Inflammatory macrophage (primary cell): Measurements from ENCODE around the gene TMPRSS13.
"Not testable (repeated sequence)": the region's sequence is repeated elsewhere in the genome, so short reads cannot be mapped to it uniquely, and the experiment has no call there.

Source experiments
- DNase-seq, 2 donors: peaks; one replicate each; pipeline ENCODE4 v3.0.0-alpha.2; 2020 to 2022

Gene TMPRSS13

GRCh38 chr11:117950301-117950700, 21.1 kb upstream of the TMPRSS13 start:
- peak; percentile 30 to 45 for DNase-seq

GRCh38 chr11:117949062-117949461, 19.9 kb upstream of the TMPRSS13 start:
- DNase-seq, result no peak

- not testable (repeated sequence) for DNase-seq
Measured at GRCh38 chr11:117948466-117948865, 19.3 kb upstream of the TMPRSS13 start.

- DNase-seq, result not testable (repeated sequence)
Measured at GRCh38 chr11:117947751-117948150, 18.5 kb upstream of the TMPRSS13 start.

GRCh38 chr11:117946842-117947526, 17.8 kb upstream of the TMPRSS13 start:
- DNase-seq, result peak; percentile 94 to 95

DNA sequence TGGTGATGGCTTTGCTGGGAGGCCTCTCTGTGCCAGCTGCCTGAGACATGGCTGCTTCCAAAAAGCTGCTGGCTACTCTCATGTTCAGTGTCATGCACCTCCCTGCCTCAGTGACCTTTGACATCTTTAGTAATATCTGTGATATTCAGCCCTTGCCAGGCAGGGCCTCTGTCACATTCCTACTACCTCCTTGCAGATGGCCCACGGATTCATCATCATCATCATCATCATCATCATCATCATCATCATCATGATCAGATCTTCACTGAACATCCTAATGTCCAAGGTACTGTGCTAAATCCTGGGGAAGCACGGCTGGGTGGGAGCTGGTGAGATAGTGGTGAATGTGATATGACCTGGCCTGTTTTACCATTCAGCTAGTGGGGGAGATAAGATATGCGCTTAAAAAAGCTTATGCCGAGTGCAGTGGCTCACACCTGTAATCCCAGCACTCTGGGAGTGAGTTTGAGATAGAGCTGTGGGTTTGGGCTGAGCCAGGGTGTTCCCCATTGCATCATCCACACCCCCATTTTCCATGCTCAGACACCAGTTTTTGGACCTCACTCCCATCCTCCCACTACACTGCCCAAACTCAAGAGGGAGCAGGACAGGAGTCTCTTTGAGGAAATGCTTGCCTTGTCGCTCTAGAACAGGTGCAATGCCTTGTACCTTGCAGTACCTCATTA, 17.1 kb upstream of the TMPRSS13 start:
- DNase-seq, result no peak

DNA sequence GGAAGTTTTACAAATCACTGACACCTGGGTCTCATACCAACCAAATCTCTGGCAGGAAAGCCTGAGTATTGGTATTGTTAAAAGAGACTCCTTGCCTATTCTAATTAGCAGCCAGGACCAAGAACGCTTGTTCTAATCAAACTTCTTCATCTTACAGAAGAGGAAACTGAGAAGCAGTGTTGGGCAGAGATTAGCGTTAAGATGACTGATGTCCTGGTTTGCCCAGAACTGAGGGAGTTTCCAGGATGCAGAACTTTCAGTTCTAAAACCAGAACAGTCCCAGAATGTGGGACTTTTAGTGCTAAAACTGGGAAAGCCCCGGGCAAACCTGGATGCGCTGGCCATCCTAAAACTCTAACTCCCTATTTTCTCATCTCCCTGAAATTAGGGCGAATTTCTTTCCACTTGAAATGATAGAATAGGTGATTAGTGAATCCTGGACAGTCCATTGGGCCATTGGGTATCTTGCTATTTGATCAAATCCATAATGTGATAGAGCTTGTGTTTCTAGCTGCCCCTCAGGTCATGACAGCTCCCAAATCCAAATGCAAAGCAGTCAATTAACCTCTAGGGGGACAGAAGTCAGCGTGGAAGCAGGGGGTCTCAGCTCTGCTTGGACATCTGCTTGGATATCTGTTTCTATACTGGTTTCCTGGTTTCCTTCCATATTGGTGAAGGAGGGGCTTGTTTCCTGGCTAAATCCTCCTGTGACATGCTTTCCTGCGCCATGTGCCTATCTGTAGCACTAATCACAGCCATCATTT, 16.0 kb upstream of the TMPRSS13 start:
- DNase-seq, result peak in 1 of 2 donors; percentile 36

- DNase-seq, result no peak
Measured at GRCh38 chr11:117944554-117944953, 15.4 kb upstream of the TMPRSS13 start.

GRCh38 chr11:117941976-117942654, 12.9 kb upstream of the TMPRSS13 start:
- DNase-seq, result no peak

- no peak for DNase-seq
Measured at GRCh38 chr11:117941163-117941707, 12.0 kb upstream of the TMPRSS13 start.

DNA sequence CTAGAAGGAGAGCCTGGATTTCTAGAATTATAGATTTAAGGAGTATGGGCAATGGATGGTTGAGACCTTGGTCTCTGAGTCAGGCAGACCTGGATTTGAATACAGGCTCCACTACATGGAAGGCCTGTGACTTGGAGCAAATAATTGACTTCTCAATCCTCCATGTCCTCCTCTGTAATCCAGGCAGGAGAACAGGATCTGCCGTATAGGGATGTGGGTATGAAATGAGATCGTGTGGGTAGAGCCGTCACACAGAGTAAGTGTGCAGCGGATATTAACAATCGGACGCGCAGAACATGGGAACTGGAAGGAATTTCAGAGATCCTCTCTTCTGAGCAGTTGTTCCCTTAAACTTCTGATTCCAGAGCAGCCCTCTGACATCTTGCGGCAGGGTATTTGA, 11.5 kb upstream of the TMPRSS13 start:
- no peak for DNase-seq

GRCh38 chr11:117936973-117937372, 7.8 kb upstream of the TMPRSS13 start:
- no peak for DNase-seq

DNA sequence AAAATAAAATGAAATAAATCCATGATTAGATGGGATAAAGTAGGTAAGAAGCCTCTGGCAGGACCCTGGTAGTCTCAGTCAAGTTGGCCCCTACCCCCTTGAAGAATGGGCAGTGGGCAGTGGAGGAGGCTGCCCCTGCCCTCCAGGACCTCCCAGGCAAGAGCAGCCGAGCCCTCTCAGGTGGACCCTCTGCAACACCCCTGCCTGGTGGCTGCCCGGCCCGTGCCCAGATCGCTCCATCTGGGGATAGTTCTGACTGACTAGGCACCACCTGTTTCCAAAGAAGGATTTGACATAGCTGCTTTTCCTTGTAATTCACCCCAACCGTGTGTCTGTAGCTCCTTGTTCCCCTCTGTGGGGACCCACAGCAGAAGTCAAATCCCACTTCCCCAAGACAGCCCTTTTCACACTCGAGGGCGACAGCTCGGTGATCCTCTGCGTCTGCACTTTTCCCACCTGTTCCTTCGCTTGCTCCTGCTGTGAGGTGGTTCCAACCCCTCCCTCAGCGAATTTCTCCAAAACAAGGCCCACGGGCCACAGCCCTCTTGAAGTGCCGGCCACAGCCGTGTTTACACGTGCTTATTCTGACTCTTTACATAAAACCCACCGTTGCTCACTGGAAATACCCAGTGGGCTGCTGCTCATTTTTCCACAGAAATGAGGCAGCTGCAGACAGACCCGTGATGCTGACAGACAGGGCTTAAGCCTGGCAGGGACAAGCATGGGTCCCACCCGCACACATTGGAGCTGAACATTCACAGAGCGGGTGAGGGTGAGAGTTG, 5.5 kb upstream of the TMPRSS13 start:
- DNase-seq, result no peak

GRCh38 chr11:117933930-117934329, 4.7 kb upstream of the TMPRSS13 start:
- DNase-seq, result no peak

DNA sequence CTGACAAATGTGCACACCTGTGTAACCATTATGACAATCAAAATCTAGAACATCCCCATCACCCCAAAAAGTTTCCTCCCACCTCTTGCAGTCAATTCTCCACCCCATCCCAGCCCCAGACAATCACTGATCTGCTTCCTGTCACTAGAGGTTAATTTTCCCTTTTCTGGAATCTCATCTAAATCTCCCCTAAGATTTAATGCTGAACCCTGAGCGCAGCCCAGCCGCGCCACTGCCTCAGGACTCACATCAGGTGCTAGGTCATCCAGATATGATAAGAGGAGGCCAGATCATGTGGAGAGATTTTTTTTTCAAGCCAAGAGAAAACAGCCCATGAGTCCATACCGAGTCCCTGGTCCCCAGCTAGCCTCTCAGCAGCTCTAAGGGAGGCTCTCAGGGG, 4.3 kb upstream of the TMPRSS13 start:
- DNase-seq, result no peak

GRCh38 chr11:117932947-117933346, 3.7 kb upstream of the TMPRSS13 start:
- DNase-seq, result peak; percentile 8 to 16

DNA sequence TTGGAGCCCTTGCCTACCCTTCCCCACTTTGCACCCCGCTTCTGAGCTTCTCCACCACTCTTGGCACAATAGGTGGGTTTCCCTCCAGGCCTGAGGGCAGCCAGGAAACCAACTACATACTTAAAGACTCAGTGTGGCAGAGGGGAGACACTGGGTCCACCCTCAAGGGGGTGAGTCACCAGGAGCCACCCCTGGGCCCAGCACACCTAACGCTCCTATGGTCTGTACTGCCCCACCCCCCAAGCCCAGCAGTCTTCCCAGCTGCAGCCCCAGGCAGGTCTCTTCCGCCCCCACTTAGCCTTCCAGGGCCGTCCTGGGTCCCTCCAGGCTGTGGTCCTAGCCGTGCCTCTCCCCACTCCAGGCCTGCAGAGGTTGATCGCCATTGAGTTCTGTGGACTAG, 3.2 kb upstream of the TMPRSS13 start:
- no peak for DNase-seq

- no peak for DNase-seq
Measured at GRCh38 chr11:117931971-117932370, 2.8 kb upstream of the TMPRSS13 start.

DNA sequence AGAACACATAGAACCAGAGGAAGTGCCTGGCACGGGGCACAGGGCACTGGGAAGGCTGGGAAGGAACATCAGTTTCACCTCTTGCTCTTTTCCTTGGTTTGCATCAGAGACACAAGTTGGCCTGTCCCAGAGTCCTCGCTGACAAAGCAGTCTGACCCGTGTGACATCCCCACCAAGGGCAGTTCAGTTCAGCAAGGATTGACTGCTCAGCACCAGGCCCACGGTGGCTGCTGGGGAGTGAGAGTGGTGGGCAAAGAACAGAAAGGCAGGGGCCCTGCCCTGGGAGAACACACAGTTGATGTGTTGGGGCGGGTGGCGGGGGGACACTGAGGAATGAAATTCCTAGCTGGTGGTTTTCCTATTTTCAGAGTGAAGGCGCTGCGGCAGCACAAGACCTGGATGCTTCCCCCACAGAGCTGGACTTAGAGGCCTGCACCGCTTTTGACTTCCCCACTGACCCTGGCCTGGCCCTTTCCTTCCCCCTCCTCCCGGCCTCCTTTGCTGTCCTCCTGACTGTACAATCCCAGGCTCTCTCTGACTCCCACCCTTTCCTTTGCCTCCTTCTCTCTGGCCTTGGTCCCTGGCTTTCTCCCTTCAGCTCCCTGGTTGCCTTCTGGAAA, 2.2 kb upstream of the TMPRSS13 start:
- DNase-seq, result no peak

GRCh38 chr11:117930668-117931330, 1.6 kb upstream of the TMPRSS13 start:
- DNase-seq, result no peak
